RWPE2 (cell line): ENCODE results near the gene LRP2.

ENCODE experiments used
- ATAC-seq: fragments of 200-7000 bp; cut with Tn5 transposase; 3 replicates; pipeline ENCODE4 v1.9.1; 2021; ENCODE audit warnings: low read depth
- DNase-seq: peaks from one replicate; pipeline ENCODE4 v3.0.0-alpha.2; 2020; ENCODE audit warnings: low spot score
- H3K27ac ChIP-seq: fragments of 450-650 bp; 2 replicates; pipeline ENCODE4 v1.5.1; 2017; ENCODE audit warnings: mild to moderate bottlenecking; ENCODE audit not compliant: poor library complexity, severe bottlenecking
- H3K27me3 ChIP-seq: fragments of 250-450 bp; sonication (Bioruptor Pico); 2 replicates; pipeline ENCODE4 v1.5.1; 2021; ENCODE audit warnings: mild to moderate bottlenecking, moderate library complexity; ENCODE audit not compliant: insufficient read depth, poor library complexity, severe bottlenecking
- H3K36me3 ChIP-seq: fragments of 250-450 bp; sonication (Bioruptor Pico); 2 replicates; pipeline ENCODE4 v1.5.1; 2020; ENCODE audit warnings: low read depth, mild to moderate bottlenecking, moderate library complexity
- H3K4me1 ChIP-seq: fragments of 250-450 bp; sonication (Bioruptor Pico); 2 replicates; pipeline ENCODE4 v1.5.1; 2021; ENCODE audit warnings: mild to moderate bottlenecking, moderate library complexity; ENCODE audit not compliant: insufficient read depth, poor library complexity, severe bottlenecking
- H3K4me3 ChIP-seq: fragments of 250-450 bp; sonication (Bioruptor Pico); 2 replicates; pipeline ENCODE4 v1.5.1; 2021; ENCODE audit warnings: mild to moderate bottlenecking, moderate library complexity; ENCODE audit not compliant: severe bottlenecking
- H3K9me3 ChIP-seq: fragments of 250-450 bp; sonication (Bioruptor Pico); 2 replicates; pipeline ENCODE4 v1.5.1; 2021; ENCODE audit warnings: mild to moderate bottlenecking, moderate library complexity; ENCODE audit not compliant: severe bottlenecking
- CTCF ChIP-seq: fragments of 450-650 bp; IDR thresholded peaks from one replicate; pipeline ENCODE4 v1.5.1; 2017; ENCODE audit warnings: mild to moderate bottlenecking, moderate library complexity; ENCODE audit not compliant: poor library complexity, severe bottlenecking

Gene LRP2

GRCh38 chr2:169129703-169130243, 232.6 kb downstream of the LRP2 start:
- no peak for ATAC-seq
- no peaks in the 10 kb centered on the region for H3K36me3 ChIP-seq
- no peaks in the 10 kb centered on the region for H3K9me3 ChIP-seq
- no peaks in the 10 kb centered on the region for H3K4me1 ChIP-seq
- no peak for TF ChIP-seq CTCF
- DNase-seq, result no peak
- no peaks in the 10 kb centered on the region for H3K27me3 ChIP-seq
- H3K27ac ChIP-seq, result no peak overlapping the region
- no peak overlapping the region for H3K4me3 ChIP-seq

DNA sequence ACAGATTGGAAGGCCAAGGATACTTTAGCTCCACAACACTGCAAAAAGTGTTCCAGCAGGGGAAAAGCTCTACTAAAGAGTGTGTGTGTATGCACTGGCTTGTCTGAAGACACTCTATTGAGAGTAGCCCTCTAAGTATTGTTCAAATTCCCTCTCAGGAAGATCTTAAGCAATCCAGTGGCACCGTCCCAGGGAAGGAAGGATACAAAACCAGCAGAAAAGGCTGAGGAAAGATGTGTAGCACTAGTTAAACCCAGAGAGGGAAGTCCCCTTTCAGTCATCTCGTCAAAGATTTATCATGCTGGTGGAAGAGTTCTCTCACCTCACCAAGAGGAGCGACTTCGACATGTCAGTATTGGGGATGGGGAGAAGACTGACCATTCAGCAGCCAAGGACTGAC, 242.5 kb downstream of the LRP2 start:
- no peak overlapping the region for H3K27ac ChIP-seq
- ATAC-seq (no peak), DNase-seq (no peak)
- TF ChIP-seq CTCF, result no peak
- H3K36me3 ChIP-seq, result no peaks in the 10 kb centered on the region
- no peaks in the 10 kb centered on the region for H3K9me3 ChIP-seq
- H3K27me3 ChIP-seq, result peaks cover 5% of the 10 kb centered on the region
- H3K4me1 ChIP-seq, result no peaks in the 10 kb centered on the region
- no peak overlapping the region for H3K4me3 ChIP-seq

GRCh38 chr2:169119123-169119760, 243.1 kb downstream of the LRP2 start:
- ATAC-seq, result no peak

DNA sequence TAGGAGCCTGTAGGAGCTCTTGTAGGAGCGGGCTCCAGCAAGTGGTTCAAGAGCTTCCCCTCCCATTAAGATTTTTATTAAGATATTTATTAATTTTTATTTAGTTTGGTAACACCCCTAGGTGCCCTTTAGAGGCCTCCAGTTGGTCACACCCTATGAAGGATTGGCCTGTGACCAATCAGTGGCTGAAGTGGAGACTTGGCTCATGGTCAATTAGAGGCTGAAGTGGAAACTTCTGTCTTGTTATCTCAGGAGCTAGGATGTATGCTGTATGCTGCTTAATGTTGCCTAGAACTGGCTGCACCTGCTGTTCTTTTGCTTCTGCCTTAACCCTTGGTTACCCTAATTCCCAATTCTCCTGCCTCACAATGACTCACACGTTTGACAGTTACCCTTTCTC, 244.3 kb downstream of the LRP2 start:
- H3K4me3 ChIP-seq, result no peak overlapping the region
- no peaks in the 10 kb centered on the region for H3K36me3 ChIP-seq
- no peaks in the 10 kb centered on the region for H3K4me1 ChIP-seq
- H3K9me3 ChIP-seq, result no peaks in the 10 kb centered on the region
- TF ChIP-seq CTCF, result no peak
- no peak for DNase-seq
- H3K27ac ChIP-seq, result no peak overlapping the region
- ATAC-seq, result no peak
- H3K27me3 ChIP-seq, result no peaks in the 10 kb centered on the region

More at GRCh38 chr2:169119123-169119760, 243.1 kb downstream of the LRP2 start:
- no peak for TF ChIP-seq CTCF
- DNase-seq, result no peak
- no peaks in the 10 kb centered on the region for H3K4me1 ChIP-seq
- no peak overlapping the region for H3K4me3 ChIP-seq
- no peaks in the 10 kb centered on the region for H3K9me3 ChIP-seq
- H3K36me3 ChIP-seq, result no peaks in the 10 kb centered on the region
- H3K27ac ChIP-seq, result no peak overlapping the region
- H3K27me3 ChIP-seq, result peaks cover 3% of the 10 kb centered on the region

DNA sequence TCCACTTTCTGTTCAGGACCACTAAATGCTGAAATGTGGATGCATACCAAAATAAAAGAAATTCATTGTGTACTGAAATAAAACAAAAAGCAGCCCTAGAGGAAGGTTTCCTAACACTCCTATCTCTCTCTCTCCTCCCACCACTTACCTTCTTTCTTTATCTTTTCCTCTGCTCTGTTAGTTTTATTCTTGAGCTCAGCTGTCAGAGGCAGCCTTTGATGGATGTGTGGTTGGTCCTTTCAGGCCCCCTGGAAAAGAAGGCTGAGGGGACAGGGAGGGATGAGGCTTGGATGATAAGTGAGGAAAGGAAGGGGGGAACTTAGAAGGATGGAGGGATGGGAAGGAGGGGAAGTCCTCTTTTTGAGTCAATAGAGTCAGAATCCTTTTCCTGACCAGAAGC, 245.3 kb downstream of the LRP2 start:
- Histone ChIP-seq H3K4me3 (no peak overlapping the region), H3K27ac (no peak overlapping the region), H3K27me3 (no peaks in the 10 kb centered on the region), H3K4me1 (no peaks in the 10 kb centered on the region), H3K36me3 (no peaks in the 10 kb centered on the region), H3K9me3 (no peaks in the 10 kb centered on the region)
- DNase-seq (no peak), ATAC-seq (no peak)
- TF ChIP-seq CTCF, result no peak
